A549 treated with DMSO at 1 μM for 4 hours (cell line): ENCODE measurements around the gene GLE1. TPM values are rescaled to one million over a fixed set of nuclear protein-coding genes. Genes with fewer than 3 reads are reported as not detected.

Experiments used
- total RNA-seq: library from RNA; stranded (reverse); fragments of 200-300 nt; extraction: Qiagen RNA extraction; gene quantifications from 5 replicates; pipeline ENCODE4 v1.2.3, GENCODE V29; 2022; ENCODE audit warnings: low read depth

GLE1 gene
- 27.7 to 36.5 TPM (median 33.9 TPM) in 5 replicates for total RNA-seq

GRCh38 chr9:128504485-128505413 is at the start of gene GLE1:
GLE1 (plus strand) TSS chr9:128504719; CDS start chr9:128504806, 87 bp downstream.

DNA sequence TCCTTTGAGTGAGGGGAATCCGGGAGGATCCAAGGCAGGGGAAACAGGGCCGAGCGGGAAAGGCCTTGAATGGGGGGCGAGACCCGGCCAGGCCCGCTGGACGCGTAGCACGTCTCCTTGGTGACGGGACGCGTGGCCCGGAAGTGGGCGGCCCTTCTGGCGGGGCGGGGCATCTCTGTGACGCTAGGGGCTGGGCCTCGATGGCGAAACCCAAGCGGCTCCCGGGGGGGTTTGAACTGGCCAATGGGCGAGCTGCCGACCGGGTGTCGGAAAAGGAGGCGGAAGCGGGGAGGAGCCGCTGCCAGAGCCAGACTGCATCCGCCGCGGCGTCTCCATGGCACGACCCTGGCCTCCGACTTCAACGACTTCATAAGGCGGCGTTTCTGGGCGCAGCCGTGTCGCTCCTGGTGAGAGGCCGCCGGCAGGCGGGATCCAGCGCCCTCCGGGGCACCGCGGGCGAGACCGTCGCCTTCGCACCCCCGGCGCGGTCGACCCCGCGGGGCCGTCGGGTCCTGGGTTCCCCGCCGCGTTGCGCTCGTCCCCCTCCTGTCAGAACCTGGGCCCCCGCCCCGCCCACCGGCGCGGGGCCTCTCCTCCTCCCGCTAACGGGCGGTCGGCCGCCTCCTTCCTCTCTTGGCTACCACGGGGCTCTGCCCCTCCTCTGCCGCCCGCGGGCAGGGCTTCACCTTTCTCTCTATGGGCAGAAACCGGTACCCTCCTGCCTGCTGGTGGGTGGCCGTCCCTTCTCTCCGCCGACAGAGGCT is 48.5 kb upstream of the GLE1 start, which contains the start of gene ODF2:
Gene ODF2 (plus strand): TSS at position 158 of the 764 bp plus-strand sequence. CDS start 86 bp downstream, at position 244.

GRCh38 chr9:128552153-128552743 is 47.7 kb downstream of the GLE1 start, which contains the start of gene SPTAN1:
SPTAN1 (plus strand) TSS chr9:128552587; CDS start chr9:128566741, 14,154 bp downstream.

Other genes with a start within 250 kb of the GLE1 start
- gene GOLGA2, start 228.7 kb upstream of the GLE1 start, total RNA-seq = 43.4 to 51.4 TPM (median 49.5 TPM) in 5 replicates
- gene SWI5, start 228.4 kb upstream of the GLE1 start, total RNA-seq = 42.5 to 48.0 TPM (median 43.5 TPM) in 5 replicates
- gene TRUB2, start 182.3 kb upstream of the GLE1 start, total RNA-seq = 47.0 to 54.8 TPM (median 52.4 TPM) in 5 replicates
- gene COQ4, start 181.9 kb upstream of the GLE1 start, total RNA-seq = 51.3 to 61.8 TPM (median 57.5 TPM) in 5 replicates
- gene SLC27A4, start 164.2 kb upstream of the GLE1 start, total RNA-seq = 36.1 to 52.3 TPM (median 45.2 TPM) in 5 replicates
- gene URM1, start 133.3 kb upstream of the GLE1 start, total RNA-seq = 70.8 to 87.2 TPM (median 85.8 TPM) in 5 replicates
- 32.9 to 41.7 TPM (median 36.1 TPM) in 5 replicates for gene CERCAM, start 83.9 kb upstream of the GLE1 start, total RNA-seq
- gene ODF2, start 48.7 kb upstream of the GLE1 start, total RNA-seq = 28.0 to 34.2 TPM (median 30.7 TPM) in 5 replicates
- gene SPTAN1, start 47.9 kb downstream of the GLE1 start, total RNA-seq = 130 to 158 TPM (median 152 TPM) in 5 replicates
- gene DYNC2I2, start 152.1 kb downstream of the GLE1 start, total RNA-seq = 94.8 to 144 TPM (median 126 TPM) in 5 replicates
- gene SET, start 184.5 kb downstream of the GLE1 start, total RNA-seq = 434 to 477 TPM (median 439 TPM) in 5 replicates
- gene PKN3, start 197.8 kb downstream of the GLE1 start, total RNA-seq = 13.6 to 18.9 TPM (median 15.3 TPM) in 5 replicates
- 66.4 to 91.1 TPM (median 77.5 TPM) in 5 replicates for gene ZDHHC12, start 219.4 kb downstream of the GLE1 start, total RNA-seq